GM12892 (cell line): ENCODE data around the gene PPM1E.

Source experiments
- DNase-seq: peaks from one replicate; pipeline ENCODE4 v3.0.0; 2011; ENCODE audit not compliant: insufficient read length
- FAIRE-seq: peaks from 2 replicates; lab custom pipeline; 2011; peaks lifted over from hg19 to GRCh38; lab: Jason Lieb, UNC
- POLR2A ChIP-seq: IDR thresholded peaks from 2 replicates; pipeline ENCODE4 v1.6.1; 2011; ENCODE audit warnings: low read depth, low read length, control low read depth
- POLR2AphosphoS5 ChIP-seq: IDR thresholded peaks from 2 replicates; pipeline ENCODE4 v1.6.1; 2011; ENCODE audit warnings: low read depth, low read length, control low read depth
- TAF1 ChIP-seq: IDR thresholded peaks from 2 replicates; pipeline ENCODE4 v1.6.1; 2011; ENCODE audit warnings: low read depth, mild to moderate bottlenecking, control low read depth, low read length, borderline replicate concordance

The PPM1E gene

GRCh38 chr17:59003860-59004259 lies 248.2 kb downstream of the PPM1E start:
- no peak for DNase-seq
- FAIRE-seq: no peak
- TF ChIP-seq TAF1 (no peak), POLR2A (no peak), POLR2AphosphoS5 (no peak)

GRCh38 chr17:59004338-59005111 lies 248.9 kb downstream of the PPM1E start:
- FAIRE-seq: peak; percentile 94
- TF ChIP-seq POLR2AphosphoS5 (no peak), POLR2A (no peak), TAF1 (no peak)
- peak; percentile 25 for DNase-seq

- no peak for FAIRE-seq
- no peak for TF ChIP-seq POLR2AphosphoS5
- no peak for TF ChIP-seq TAF1
- no peak for TF ChIP-seq POLR2A
Observed at GRCh38 chr17:59007995-59008394, 252.3 kb downstream of the PPM1E start.

GRCh38 chr17:59008737-59009136 lies 253.1 kb downstream of the PPM1E start:
- TF ChIP-seq POLR2AphosphoS5 (no peak), TAF1 (no peak), POLR2A (no peak)
- no peak for FAIRE-seq
- no peak for DNase-seq

More at GRCh38 chr17:59007995-59008394, 252.3 kb downstream of the PPM1E start:
- DNase-seq: no peak

- no peak for TF ChIP-seq POLR2AphosphoS5
- no peak for TF ChIP-seq TAF1
- TF ChIP-seq POLR2A: no peak
- no peak for FAIRE-seq
- DNase-seq: no peak
Observed at GRCh38 chr17:59010026-59010425, 254.4 kb downstream of the PPM1E start.

- TF ChIP-seq POLR2AphosphoS5 (no peak), TAF1 (no peak), POLR2A (no peak)
- DNase-seq (no peak), FAIRE-seq (no peak)
Observed at GRCh38 chr17:59011975-59012374, 256.3 kb downstream of the PPM1E start.

- TF ChIP-seq POLR2A: no peak
- TF ChIP-seq POLR2AphosphoS5: no peak
- TF ChIP-seq TAF1: no peak
- FAIRE-seq (no peak), DNase-seq (no peak)
Observed at GRCh38 chr17:59018019-59018418, 262.4 kb downstream of the PPM1E start.

GRCh38 chr17:59024916-59025315 lies 269.3 kb downstream of the PPM1E start:
- FAIRE-seq: no peak
- TF ChIP-seq TAF1 (no peak), POLR2AphosphoS5 (no peak), POLR2A (no peak)

GRCh38 chr17:59026176-59026939 lies 270.7 kb downstream of the PPM1E start:
- peak; percentile 85 for FAIRE-seq
- DNase-seq: no peak

More at GRCh38 chr17:59024916-59025315, 269.3 kb downstream of the PPM1E start:
- DNase-seq: no peak

GRCh38 chr17:59027750-59028149 lies 272.1 kb downstream of the PPM1E start:
- no peak for DNase-seq
- TF ChIP-seq POLR2AphosphoS5 (no peak), POLR2A (no peak), TAF1 (no peak)
- peak; percentile 68 for FAIRE-seq

More at GRCh38 chr17:59026176-59026939, 270.7 kb downstream of the PPM1E start:
- no peak for TF ChIP-seq TAF1
- TF ChIP-seq POLR2A: no peak
- TF ChIP-seq POLR2AphosphoS5: no peak

GRCh38 chr17:59028328-59028727 lies 272.7 kb downstream of the PPM1E start:
- FAIRE-seq (no peak), DNase-seq (no peak)
- TF ChIP-seq POLR2A: no peak
- no peak for TF ChIP-seq POLR2AphosphoS5
- no peak for TF ChIP-seq TAF1

- DNase-seq (no peak), FAIRE-seq (no peak)
- TF ChIP-seq POLR2AphosphoS5: no peak
- no peak for TF ChIP-seq POLR2A
- TF ChIP-seq TAF1: no peak
Observed at GRCh38 chr17:59030811-59031210, 275.2 kb downstream of the PPM1E start.
